Measurements from ENCODE around the gene MTTP.

MTTP gene

GRCh38 chr4:99665983-99666382 lies 91.4 kb downstream of the MTTP start:
- in situ Hi-C loops (cut with HindIII; ENCODE audit: low sequenced_read_pairs): no loop called here

GRCh38 chr4:99668472-99668871 lies 93.8 kb downstream of the MTTP start:
- in situ Hi-C loops (cut with HindIII; ENCODE audit: low sequenced_read_pairs): no loop called here

- in situ Hi-C loops (cut with HindIII; ENCODE audit: low sequenced_read_pairs): no loop called here
These were observed 94.5 kb downstream of the MTTP start for GRCh38 chr4:99669084-99669483.

- in situ Hi-C loops (cut with HindIII; ENCODE audit: low sequenced_read_pairs): no loop called here
These were observed 95.9 kb downstream of the MTTP start for GRCh38 chr4:99670409-99671073.
